Measurements from ENCODE around the gene DGLUCY. TPM values are rescaled to one million over a fixed set of nuclear protein-coding genes. Genes with fewer than 3 reads are reported as not detected.

The DGLUCY gene
- total and polyA plus RNA-seq, 2 of the 13 experiments (the other 11 are each of a cell fraction or from before 2014, with no cell fraction given), result 14.8 to 36.3 TPM

- ChIA-PET CTCF (ENCODE audit: low intra/inter-chr PET ratio, low total read pairs) (no interaction called here), POLR2A (no interaction called here)
- intact Hi-C loops (cut with micrococcal nuclease; ENCODE audit: unreplicated experiment) (no loop called here), in situ Hi-C loops (cut with HindIII; ENCODE audit: extremely low pct_ligation_motif_present, low pct_unique_long_range_greater_than_20kb) (no loop called here)
- no peak for FAIRE-seq
- peaks cover 6% of the 10 kb centered on the region; the same call in 1 of the 2 replicates for H3K4me1 ChIP-seq (ENCODE audit: insufficient read depth, low read length)
- no peaks in the 10 kb centered on the region for H4K20me1 ChIP-seq (ENCODE audit: insufficient read depth, low read length)
- TF ChIP-seq NR2F2 (IDR thresholded peaks at IDR 0.05; ENCODE audit: borderline replicate concordance, low read depth) (no peak), BCL6 (CRISPR knock-in tag; IDR thresholded peaks at IDR 0.05) (no peak), ZBTB1 (CRISPR knock-in tag; IDR thresholded peaks at IDR 0.05; ENCODE audit: borderline replicate concordance) (no peak), MTA1 (CRISPR knock-in tag; IDR thresholded peaks at IDR 0.05; ENCODE audit: borderline replicate concordance) (no peak)
- H3K9ac ChIP-seq (ENCODE audit: insufficient read depth, low read depth, low read length), result no peak overlapping the region
- H3K27me3 ChIP-seq (ENCODE audit: control insufficient read depth in 1 of 2, insufficient read depth in 2 of 2, low read length in 2 of 2), result no peaks in the 10 kb centered on the region
- H3K27ac ChIP-seq (ENCODE audit: extremely low read length, insufficient read depth, low read length), result no peak overlapping the region
- H3K79me2 ChIP-seq (ENCODE audit: insufficient read depth, low read length), result no peaks in the 10 kb centered on the region
- 96% methylated on average over 4 of the region's 27 CpGs for WGBS (ENCODE audit: low lambda C conversion rate)
- no TSS peak for BruUV-seq (replicated peaks)
- no peak overlapping the region for H3K4me3 ChIP-seq (replicated peaks in 1 of 3; ENCODE audit: insufficient read depth in 1 of 3, low read depth in 2 of 3, low read length in 3 of 3)
- H3K9me3 ChIP-seq (ENCODE audit: low read length), result no peaks in the 10 kb centered on the region
- no peak for ATAC-seq
- no peak for DNase-seq (ENCODE audit: low spot score)
- H2AFZ ChIP-seq (ENCODE audit: low read length), result no peak overlapping the region
- peaks cover 5 to 20% of the 10 kb centered on the region in 2 experiments; a peak in 4 of 5 replicates for H3K36me3 ChIP-seq (replicated peaks in 1 of 2; ENCODE audit: control insufficient read depth in 1 of 2, insufficient read depth in 2 of 2, low read length in 2 of 2)
- H3K4me2 ChIP-seq (ENCODE audit: low read depth, low read length), result no peak overlapping the region
Observed at GRCh38 chr14:91273273-91273884, 159.5 kb downstream of the DGLUCY start.

- DNase-seq (ENCODE audit: low spot score) (no peak), ATAC-seq (no peak), FAIRE-seq (no peak)
- BruUV-seq (replicated peaks), result no TSS peak
- 96% methylated on average over 13 of the region's 13 CpGs for WGBS (ENCODE audit: low lambda C conversion rate)
- in situ Hi-C loops (cut with HindIII; ENCODE audit: extremely low pct_ligation_motif_present, low pct_unique_long_range_greater_than_20kb), result no loop called here
- Histone ChIP-seq H4K20me1 (ENCODE audit: insufficient read depth, low read length) (no peaks in the 10 kb centered on the region), H3K27me3 (ENCODE audit: control insufficient read depth in 1 of 2, insufficient read depth in 2 of 2, low read length in 2 of 2) (no peaks in the 10 kb centered on the region), H3K79me2 (ENCODE audit: insufficient read depth, low read length) (no peaks in the 10 kb centered on the region), H3K4me3 (replicated peaks in 1 of 3; ENCODE audit: insufficient read depth in 1 of 3, low read depth in 2 of 3, low read length in 3 of 3) (no peak overlapping the region), H3K9ac (ENCODE audit: insufficient read depth, low read depth, low read length) (no peak overlapping the region), H3K27ac (ENCODE audit: extremely low read length, insufficient read depth, low read length) (no peak overlapping the region), H3K4me2 (ENCODE audit: low read depth, low read length) (no peak overlapping the region), H2AFZ (ENCODE audit: low read length) (no peak overlapping the region), H3K4me1 (ENCODE audit: insufficient read depth, low read length) (peaks cover 6% of the 10 kb centered on the region; the same call in 1 of the 2 replicates), H3K36me3 (replicated peaks in 1 of 2; ENCODE audit: control insufficient read depth in 1 of 2, insufficient read depth in 2 of 2, low read length in 2 of 2) (peaks cover 5 to 22% of the 10 kb centered on the region in 2 experiments; a peak in 4 of 5 replicates), H3K9me3 (ENCODE audit: low read length) (no peaks in the 10 kb centered on the region)
- TF ChIP-seq ZNF18 (CRISPR knock-in tag; IDR thresholded peaks at IDR 0.05; ENCODE audit: insufficient replicate concordance), result no peak
- TF ChIP-seq ZNF251 (CRISPR knock-in tag; IDR thresholded peaks at IDR 0.05), result no peak
- CTCF ChIA-PET (ENCODE audit: low intra/inter-chr PET ratio, low total read pairs), result no interaction called here
- intact Hi-C loops (cut with micrococcal nuclease; ENCODE audit: unreplicated experiment), result no loop called here
- POLR2A ChIA-PET, result no interaction called here
Observed at GRCh38 chr14:91273885-91274273, 160.0 kb downstream of the DGLUCY start.

Measured in HepG2 (cell line).